Stimulated activated CD4-positive, alpha-beta T cell treated with anti-CD3 and anti-CD28 coated beads, Interleukin-2, amount 100 ng/mL, for 48 hours (primary cell): ENCODE results near the gene ZNF688.
"Not testable (repeated sequence)": the region's sequence is repeated elsewhere in the genome, so short reads cannot be mapped to it uniquely, and the experiment has no call there.

Experiments
- DNase-seq, 2 donors: peaks; one replicate each; pipeline ENCODE4 v3.0.0-alpha.2; 2020

ZNF688 gene

DNA sequence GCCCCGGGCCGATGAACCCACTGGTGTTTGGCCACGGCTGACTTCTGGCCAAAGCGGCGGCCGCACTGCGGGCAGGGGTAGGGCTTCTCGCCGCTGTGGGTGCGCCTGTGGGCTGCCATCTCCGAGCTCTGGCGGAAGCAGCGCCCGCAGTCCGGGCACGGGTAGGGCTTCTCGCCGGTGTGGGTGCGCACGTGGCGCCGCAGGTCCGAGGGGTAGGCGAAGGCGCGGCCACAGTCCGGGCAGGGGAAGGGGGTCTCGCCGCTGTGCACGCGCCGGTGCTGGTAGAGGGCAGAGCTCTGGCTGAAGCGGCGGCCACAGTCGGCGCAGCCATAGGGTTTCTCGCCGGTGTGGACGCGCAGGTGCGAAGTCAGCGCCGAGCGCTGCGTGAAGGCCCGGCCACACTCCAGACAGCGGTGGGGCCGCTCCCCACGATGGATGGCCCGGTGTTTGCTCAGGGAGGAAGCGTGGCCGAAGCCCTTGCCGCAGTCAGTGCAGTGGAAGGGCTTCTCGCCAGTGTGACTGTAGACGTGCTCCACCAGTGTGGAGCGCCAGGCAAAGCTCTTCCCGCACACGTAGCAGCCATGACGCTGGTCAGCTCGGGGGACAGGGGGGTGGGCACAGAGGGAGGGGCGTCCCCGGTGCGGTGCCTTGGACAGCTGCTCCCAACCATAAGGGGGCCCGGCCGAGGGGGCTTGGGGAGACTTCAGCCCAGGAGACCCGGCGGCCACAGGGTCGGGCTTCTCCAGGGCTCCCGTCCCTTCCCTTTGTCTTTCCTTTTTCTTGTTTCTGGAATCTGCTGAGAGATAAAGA is 16.0 kb downstream of the ZNF688 start:
- no peak for DNase-seq

DNA sequence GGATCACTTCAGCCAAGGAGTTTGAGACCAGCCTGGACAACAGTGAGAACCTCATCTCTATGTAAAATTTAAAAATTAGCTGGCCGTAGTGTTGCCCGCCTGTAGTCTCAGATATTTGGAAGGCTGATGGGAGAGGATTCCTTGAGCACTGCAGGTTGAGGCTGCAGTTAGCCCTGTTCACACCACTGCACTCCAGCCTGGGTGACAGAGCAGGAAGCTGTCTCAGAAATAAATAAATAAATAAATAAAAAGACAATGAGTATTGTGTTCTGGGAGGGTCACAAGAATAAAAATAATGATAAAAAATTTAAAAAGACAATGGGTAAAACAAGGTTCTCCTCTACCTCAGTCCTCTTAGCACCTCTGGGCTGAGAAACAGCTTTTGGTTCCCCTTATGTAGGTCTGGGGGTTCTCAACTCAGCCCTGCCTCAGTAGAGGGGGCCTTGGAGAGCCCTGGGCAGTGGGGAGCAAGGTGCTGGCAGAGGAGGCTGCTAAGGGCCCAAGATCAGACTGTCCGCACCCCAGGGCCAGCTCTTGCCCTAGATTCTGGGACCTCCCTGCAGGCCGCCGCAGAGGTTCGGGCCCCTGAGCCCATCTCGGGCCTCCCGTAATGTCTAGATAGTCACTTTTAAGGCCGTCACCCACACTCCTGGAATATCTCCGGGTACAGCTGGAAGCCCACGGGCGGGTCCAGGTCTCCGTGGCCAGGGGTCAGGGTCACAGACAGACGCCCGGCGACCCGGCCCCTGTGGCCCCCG is 16.8 kb downstream of the ZNF688 start:
- no peak for DNase-seq

DNA sequence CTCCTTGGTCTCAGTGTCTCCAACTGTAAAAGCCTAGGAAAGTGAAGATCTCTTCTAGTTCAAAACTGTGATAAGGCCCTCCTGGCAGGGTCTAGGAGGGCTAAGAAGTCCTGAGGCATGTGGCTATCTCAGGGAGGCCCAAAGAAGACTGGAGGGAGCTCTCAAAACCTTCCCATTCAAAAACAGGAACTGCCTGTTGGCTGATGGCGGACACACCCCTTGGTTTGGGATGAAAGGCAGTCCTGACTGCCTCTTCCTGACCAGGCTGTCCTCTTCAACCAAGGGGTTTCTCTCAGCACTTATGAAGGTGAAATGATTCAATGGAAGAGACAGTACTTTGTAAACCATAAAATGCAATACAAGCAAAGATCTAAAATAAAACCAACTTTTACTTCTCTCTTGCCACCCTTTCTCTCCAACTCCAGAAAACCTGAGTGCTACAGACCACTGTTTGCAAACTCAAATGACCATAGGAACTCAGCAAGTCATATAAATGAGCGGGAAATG is 18.1 kb downstream of the ZNF688 start:
- no peak for DNase-seq

DNA sequence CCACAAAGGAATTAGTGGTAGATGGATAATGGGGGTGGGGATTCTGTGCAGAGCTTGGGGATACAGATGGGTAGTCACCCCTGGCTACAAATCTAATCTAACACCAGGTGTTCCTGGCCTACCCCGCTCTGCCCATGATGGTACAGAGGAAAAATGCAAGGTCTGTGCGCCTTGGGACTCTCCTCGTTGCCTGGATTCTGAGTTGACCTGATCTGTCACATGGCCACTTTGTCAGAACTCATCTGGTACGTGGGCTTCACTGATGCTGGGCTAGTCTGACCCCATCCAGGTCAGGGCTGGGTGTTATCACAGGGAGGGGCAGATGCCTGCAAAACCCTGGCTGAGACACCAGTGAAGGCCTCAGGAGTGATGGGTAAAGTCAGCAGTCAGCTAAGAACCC is 18.6 kb downstream of the ZNF688 start:
- DNase-seq = no peak

DNA sequence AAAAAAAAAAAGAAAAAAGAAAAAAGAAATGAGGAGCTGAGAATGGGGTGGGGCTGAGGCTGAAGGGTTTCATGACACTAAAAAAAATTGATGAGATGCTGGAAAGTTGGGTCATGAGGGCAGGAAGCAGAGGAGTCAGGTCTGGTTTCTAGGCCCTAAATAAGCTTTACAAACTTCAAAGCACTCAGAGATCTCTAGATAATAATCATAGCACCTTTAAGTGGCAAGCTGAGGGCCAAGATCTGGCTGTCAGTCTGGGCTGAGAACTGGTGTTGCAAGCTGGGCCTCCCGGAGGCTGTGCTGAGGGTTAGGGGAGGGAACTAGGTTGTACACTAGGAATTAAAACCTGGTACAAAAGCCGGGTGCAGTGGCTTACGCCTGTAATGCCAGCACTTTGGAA is 19.7 kb downstream of the ZNF688 start:
- DNase-seq = peak; percentile 50 to 51

DNA sequence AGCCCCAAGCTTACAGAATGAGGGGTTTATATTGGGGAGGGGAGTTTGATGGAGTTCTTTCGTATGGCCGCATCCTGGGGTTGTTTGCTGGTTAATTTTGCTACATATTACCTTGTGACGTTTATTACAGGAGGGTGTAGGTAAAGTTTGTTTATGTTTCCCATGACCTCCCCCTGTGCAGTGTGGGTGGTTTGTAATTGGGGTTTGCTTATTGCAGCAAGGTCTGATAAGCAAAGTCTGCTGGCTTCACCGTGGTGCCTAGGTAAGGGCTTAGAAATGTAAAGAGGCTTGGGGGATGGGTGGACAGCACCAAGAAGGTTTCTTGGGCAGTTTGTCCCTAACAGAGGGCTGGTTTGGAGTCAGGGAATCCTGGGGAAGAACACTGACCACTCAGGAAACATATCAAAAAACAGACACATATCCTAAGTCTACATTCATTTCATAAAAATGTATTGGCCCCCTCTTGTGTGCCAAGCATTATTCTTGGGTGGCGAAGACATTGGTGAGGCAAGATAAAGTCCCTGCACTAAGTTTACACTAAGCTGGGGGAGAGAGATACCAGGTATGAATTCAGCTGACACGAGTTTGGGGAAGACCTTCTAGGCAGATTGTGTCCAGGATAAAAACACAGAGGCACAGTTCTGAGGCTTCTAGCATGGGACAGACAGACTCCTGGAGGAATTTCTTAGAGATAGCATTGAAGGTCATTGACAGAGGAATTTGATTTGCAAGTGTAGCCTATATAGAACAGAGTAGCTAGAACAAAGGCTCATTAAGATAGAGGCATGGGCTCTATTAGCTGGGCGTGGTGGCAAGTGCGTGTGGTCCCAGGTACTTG is 22.9 kb downstream of the ZNF688 start:
- DNase-seq = no peak

DNA sequence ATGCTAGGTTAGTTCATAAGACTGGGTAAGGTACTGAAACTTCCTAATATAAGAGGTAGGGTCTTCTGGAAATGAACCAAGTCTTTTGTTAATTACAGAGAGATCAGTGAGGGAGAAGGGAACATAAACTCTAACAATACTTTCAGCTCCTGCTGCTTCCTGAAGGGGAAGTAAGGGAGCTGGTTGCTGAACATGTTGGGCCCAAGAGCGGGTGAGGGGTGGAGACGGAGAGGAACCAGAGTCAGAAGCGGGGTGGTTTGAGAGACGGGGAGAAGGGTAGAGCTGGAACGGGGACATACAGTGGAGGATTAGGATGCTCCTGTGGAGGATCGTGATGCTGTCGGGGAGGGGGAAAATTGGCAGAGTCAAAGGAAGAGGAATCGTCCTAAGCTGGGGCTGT is 25.4 kb downstream of the ZNF688 start:
- no peak for DNase-seq

DNA sequence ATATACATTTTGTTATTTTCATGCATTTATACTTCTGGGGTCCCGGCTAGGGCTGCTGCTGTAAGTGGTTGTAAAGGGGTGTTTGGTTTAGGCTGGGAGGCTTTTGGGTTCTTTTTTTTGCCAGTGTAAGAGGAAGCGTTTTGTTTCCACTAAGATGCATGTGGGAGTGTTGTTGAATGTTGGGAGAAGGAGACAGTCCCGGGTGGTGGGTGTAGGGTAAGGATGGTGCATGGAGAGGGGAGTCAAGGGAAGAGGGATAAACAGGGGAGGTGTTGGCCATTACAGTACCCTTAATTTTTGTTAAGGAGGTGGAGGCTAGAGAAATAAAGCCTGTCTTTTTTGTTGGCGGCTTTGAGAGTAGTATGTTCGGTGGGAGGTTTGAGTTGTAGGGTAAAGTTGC is 28.4 kb downstream of the ZNF688 start:
- no peak for DNase-seq

DNA sequence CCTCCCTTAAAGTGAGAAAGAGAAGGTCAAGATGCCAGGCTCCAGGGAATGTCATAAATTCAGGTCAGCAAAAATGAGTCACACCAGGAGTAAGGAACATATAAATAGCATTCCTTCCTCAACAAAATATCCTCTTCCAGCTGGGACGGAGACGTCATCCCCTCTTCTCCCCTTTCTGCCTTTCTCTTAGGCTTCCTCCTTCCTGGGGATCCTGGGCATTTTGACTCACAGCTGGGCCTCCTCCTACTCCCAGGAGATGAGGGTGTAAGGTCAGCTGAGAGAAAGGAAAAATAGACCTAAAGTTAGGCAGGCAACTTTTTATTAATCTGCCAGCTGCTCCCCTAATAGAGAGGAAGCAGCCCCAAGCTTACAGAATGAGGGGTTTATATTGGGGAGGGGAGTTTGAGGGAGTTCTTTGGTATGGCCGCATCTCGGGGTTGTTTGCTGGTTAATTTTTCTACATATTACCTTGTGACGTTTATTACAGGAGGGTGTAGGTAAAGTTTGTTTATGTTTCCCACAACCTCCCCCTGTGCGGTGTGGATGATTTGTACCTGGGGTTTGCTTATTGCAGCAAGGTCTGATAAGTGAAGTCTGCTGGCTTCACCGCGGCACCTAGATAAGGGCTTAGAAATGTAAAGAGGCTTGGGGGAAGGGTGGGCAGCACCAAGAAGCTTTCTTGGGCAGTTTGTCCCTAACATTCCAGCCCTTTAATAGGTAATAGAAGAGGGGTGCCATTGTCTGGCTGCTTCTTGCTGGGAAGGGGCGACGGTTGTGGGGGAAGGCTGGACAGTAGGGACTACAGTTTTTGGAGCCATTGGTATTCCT is 29.8 kb downstream of the ZNF688 start:
- no peak for DNase-seq

DNA sequence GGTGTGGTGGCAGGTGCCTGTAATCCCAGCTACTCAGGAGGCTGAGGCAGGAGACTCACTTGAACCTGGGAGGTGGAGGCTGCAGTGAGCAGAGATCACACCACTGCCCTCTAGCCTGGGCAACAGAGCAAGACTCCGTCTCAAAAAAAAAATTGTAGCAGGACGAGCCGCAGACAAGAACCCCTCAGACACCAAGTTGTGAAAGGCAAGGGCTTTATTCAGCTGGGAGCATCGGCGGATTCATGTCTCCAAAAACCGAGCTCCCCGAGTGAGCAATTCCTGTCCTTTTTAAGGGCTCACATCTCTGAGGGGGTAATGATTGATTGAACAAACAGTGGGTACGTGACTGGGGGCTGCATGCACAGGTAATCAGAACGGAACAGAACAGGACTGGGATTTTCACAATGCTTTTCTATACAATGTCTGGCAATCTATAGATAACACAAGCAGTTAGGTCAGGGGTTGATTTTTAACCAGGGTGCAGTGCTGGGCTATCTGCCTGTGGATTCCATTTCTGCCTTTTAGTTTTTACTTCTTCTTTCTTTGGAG is 30.5 kb downstream of the ZNF688 start:
- DNase-seq = not testable (repeated sequence)

DNA sequence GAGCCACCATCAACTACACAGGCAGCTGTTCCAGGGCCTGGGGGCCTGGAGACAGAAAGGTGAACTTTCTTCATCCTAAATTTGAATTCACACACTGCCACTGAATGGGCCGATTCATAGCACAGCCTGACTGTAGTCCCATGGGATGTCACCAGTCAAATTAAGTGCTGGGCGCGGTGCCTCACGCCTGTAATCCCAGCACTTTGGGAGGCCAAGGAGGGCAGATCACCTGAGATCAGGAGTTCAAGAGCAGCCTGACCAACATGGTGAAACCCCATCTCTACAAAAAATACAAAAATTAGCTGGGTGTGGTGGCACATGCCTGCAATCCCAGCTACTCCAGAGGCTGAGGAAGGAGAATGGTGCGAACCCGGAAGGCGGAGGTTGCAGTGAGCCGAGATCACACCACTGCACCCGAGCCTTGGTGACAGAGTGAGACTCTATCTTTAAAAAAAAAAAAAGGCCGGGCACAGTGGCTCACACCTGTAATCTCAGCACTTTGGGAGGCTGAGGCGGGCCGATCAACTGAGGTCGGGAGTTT is 31.5 kb downstream of the ZNF688 start:
- not testable (repeated sequence) for DNase-seq

DNA sequence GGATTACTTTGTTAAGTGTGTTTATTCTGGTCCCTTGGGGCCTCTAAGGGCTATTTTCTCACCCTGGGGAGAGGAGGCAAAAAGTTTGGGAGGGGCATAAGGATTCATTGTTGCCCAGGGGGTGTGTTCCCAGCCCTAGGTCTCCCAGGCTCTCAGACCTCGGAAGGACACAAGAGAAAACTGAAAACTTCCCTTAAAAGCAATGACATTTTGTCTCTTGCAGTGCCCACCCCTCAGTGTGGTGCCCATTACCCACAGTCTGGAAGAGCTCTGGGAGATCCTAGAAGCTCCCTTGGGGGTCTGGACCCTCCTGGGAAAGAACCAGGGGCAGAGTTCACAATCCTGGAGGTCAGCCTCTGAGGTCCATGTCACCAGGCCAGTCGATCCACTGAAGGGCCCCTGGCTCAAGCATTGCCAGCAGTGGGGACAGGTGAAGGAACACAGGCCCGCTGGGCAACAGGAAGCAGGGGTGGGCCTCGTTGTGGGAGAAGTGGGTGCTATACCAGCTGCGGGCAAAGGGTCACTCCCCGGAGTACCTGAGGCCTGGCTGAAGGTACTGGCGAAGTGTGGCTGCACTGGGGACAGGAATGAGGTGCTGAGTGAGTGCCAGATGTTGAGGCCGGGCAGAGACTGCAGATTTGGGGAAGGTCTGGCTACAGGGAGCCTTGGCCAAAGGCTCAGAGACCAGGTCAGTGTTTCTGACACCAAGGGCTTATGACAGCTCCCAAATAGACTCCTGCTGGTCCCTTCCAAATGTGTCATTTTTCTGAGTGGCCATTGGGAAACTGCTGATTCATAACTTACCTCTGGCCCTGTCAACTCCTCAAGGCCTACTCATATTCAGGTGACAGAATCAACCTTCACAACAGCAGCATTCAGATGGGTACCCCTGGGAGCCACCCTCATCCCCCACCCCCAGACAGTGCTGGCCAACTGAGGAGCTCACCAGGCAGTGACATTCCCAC is 32.2 kb downstream of the ZNF688 start:
- DNase-seq = no peak

DNA sequence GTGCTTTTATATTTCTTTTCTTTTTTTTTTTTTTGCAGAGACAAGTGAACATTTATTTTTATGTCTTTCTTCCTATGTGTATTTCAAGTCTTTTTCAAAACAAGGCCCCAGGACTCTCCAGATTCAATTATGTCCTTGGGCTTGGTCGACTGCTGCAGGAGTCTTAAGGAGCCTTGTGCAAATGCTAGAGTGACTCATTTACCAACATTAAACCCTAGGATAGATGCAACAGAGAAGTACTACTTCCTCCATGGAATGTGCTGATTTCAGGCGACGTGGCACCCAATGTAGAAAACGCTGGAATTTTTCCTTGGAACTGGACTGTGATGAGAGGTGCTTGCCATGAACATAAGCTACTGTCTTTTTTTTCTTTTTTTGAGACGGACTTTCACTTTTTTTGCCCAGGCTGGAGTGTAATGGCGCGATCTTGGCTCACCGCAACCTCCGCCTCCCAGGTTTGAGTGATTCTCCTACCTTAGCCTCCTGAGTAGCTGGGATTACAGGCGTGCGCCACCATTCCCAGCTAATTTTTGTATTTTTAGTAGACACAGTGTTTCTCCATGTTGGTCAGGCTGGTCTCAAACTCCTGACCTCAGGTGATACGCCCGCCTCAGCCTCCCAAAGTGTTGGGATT is 35.0 kb downstream of the ZNF688 start:
- DNase-seq = not testable (repeated sequence)

DNA sequence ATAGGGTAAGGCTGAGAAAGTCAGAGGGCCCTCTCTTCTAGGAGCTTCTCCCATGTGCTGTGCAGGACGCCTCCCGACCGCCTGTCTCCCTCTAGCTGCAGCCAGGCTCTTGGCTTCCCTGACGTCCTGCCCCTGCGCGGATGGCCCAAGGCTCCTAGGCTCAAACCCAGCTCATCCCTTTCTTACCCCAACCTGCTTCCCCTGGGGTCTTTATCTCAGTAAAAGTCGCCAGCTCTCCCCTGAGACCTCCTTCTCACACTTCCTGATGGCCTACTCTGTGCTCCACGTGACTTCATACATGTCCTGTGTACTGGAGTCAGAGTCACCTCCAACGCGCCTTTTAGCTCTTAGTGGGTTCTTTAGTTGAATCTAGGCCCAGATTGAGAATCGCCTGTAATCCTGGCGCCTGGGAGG is 35.7 kb downstream of the ZNF688 start:
- DNase-seq = peak; percentile 53 to 57

DNA sequence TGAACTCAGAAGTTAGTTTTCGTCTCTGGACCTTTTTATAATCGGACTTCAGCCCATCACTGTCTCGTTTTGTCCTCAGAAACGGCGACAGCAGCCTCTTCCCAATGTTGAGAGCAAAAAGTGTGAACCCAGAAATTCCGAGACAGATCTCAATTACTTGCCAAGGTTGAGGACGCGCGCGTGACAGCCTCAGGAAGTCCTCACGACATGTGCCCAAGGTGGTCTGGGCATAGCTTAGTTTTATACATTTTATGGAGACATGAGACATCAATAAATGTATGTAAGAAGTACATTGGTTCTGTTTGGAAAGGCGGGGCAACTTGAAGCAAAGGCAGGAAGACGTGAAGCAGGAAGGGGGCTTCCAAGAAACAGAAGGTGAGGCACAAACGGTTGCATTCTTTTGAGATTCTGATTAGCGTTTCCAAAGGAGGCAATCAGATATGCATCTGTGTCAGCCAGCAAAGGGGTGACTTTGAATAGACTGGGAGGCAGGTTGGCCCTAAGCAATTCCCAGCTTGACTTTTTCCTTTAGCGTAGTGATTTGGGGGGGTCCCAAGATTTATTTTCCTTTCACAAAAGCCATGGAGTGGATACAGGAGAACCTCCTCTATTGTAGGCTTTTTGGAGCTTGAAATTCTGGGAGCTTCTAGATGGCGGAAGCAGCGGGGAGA is 36.3 kb downstream of the ZNF688 start:
- no peak for DNase-seq

DNA sequence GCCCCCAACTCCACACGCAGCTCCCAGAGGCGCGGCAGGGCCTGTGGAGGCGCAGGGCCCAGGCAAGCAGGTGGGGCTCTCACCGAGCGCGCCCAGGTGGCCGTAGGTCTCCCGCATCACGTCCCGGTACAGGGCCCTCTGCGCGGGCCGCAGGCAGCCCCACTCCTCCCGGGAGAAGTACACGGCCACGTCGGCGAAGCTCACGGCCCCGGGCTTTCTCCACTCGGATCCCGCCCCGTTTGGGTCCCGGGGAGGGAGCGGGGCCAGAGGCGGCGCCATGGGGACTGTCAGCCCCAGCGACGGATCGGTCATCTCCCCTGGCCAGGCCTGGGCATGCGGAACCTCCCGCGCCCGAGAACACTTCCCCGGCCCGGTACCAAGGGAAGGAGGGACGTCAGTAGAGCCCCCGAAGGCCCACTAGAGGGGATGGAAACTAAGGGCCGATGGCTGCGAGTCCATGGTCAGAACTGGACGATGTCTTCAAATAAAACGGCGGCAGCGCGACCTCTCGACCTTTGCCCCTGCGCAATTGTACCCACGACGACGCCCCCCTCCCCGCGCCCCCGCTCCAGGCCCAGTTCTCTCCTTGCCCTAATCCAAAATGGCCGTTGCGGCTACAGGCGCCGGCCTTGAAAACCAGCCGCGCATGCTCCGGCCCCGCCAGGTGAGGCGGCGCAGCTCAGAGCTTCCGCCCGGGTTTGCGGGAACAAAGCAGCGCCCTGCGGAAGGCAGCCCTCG is 37.0 kb downstream of the ZNF688 start, which contains the start of gene ZNF747:
TSS of gene ZNF747 (minus strand) at position 491 of the 738 bp plus-strand sequence. CDS start at position 312, 179 bp downstream.
- DNase-seq = peak; percentile 85 to 87

DNA sequence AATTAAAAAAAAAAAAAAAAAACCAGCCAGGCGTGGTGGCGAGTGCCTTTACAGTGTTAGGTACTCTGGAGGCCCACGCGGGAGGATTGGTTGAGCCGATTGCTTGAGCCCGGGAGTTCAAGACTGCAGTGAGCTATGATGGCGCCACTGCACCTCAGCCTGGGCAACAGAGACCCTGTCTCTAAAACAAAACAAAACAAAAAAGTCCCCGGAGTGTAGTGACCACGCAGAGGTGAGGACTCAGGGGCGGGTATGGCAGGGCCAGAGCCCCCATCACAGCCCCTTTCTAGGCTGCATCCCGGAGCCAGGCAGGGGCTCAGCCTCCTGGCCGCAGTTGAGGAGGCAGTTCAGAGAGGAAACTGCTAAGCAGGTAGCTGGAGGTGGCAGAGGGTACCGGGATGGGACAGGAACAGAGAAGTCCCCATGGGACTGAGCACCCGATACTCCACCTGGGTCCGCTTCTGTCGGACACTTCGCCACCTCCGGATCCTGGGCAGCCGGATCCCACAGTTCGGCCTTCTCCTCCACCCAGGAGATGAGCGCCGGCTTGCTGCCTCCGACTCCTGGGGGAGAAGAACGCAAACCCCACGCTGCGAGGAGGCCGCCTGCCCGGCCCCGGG is 37.7 kb downstream of the ZNF688 start:
- DNase-seq = no peak

DNA sequence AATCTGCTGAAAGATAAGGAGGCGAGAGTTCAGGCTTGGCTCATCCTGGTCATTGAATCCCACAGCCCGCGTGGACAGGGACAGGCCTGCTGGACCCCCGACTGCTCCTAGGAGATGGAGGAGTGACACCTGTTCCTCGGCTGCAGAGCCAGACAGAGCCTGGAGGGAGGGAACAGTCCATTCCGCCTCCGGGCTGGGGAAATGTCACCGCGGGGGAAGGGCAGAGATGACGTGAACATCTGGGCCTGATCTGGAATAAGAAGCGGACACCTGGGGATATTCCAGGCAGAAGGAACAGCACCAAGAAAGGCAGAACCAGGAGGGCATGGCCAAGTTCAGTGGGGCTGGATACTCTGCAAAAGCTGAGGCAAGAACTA is 38.4 kb downstream of the ZNF688 start:
- no peak for DNase-seq
